HepG2 (cell line): ENCODE measurements around the gene VAMP5. TPM values are rescaled to one million over a fixed set of nuclear protein-coding genes. Genes with fewer than 3 reads are reported as not detected.

Experiments
- ATRX ChIP-seq: sonication (generic); formaldehyde crosslinking; IDR thresholded peaks from 2 replicates; pipeline ENCODE4 v1.4.0; 2020; ENCODE audit warnings: missing genetic modification reagents, borderline replicate concordance
- CREM ChIP-seq, 2 experiments: sonication (generic) in 1 of 2; formaldehyde crosslinking in 1 of 2; IDR thresholded peaks; 2 replicates each; pipeline versions ENCODE4 v1.4.0 to v1.6.1; 2016 to 2020; ENCODE audit warnings: antibody characterized with exemption in 1 of 2, mild to moderate bottlenecking in 1 of 2, missing genetic modification reagents in 1 of 2
- CSRNP1 ChIP-seq: sonication (generic); formaldehyde crosslinking; IDR thresholded peaks from 2 replicates; pipeline ENCODE4 v1.8.1; 2023; ENCODE audit warnings: mild to moderate bottlenecking, missing genetic modification reagents
- HNF1B ChIP-seq: sonication (generic); formaldehyde crosslinking; IDR thresholded peaks from 2 replicates; pipeline ENCODE4 v1.5.1; 2020; ENCODE audit warnings: mild to moderate bottlenecking, moderate library complexity, missing genetic modification reagents
- HOXA5 ChIP-seq: sonication (generic); formaldehyde crosslinking; IDR thresholded peaks from 2 replicates; pipeline ENCODE4 v1.4.0; 2020; ENCODE audit warnings: missing genetic modification reagents
- KDM4B ChIP-seq: sonication (generic); formaldehyde crosslinking; IDR thresholded peaks from 2 replicates; pipeline ENCODE4 v1.4.0; 2020; ENCODE audit warnings: missing genetic modification reagents
- NFRKB ChIP-seq: fragments of 450-650 bp; IDR thresholded peaks from 2 replicates; pipeline ENCODE4 v1.6.1; 2017
- ZMYM2 ChIP-seq: sonication (generic); formaldehyde crosslinking; IDR thresholded peaks from 2 replicates; pipeline ENCODE4 v1.8.0; 2022; ENCODE audit warnings: mild to moderate bottlenecking, missing genetic modification reagents
- ZNF367 ChIP-seq: sonication (generic); formaldehyde crosslinking; IDR thresholded peaks from 2 replicates; pipeline ENCODE4 v1.4.0; 2020; ENCODE audit warnings: missing genetic modification reagents, borderline replicate concordance
- ZSCAN12 ChIP-seq: sonication (generic); formaldehyde crosslinking; IDR thresholded peaks from 2 replicates; pipeline ENCODE4 v1.9.0; 2021; ENCODE audit warnings: mild to moderate bottlenecking, missing genetic modification reagents
- ZSCAN25 ChIP-seq: sonication (generic); formaldehyde crosslinking; IDR thresholded peaks from 2 replicates; pipeline ENCODE4 v1.8.0; 2022; ENCODE audit warnings: mild to moderate bottlenecking, missing genetic modification reagents
- polyA plus RNA-seq, 8 experiments: library from polyadenylated mRNA; depleted of rRNA in 3 of 8; stranded (reverse) in 7 of 8; unstranded in 1 of 8; fragments of >200 nt; fragmentation: Illumina TruSeq in 4 of 8; extraction: Trizol in 4 of 8; gene quantifications; 2 replicates each; pipeline versions ENCODE4 v1.2.1 to v1.2.3, GENCODE V29; 2011 to 2016; ENCODE audit warnings: low read depth in 4 of 8, missing spikeins in 1 of 8, mixed read lengths in 1 of 8; ENCODE audit not compliant: insufficient read depth in 1 of 8
- total RNA-seq, 5 experiments: library from RNA; depleted of rRNA; stranded (reverse); fragments of >200 nt; fragmentation: Illumina TruSeq; extraction: Trizol; gene quantifications; 2 replicates each; pipeline ENCODE4 v1.2.3, GENCODE V29; 2016; ENCODE audit warnings: low read depth in 1 of 5

Gene VAMP5
- total and polyA plus RNA-seq, 2 of the 13 experiments (the other 11 are each of a cell fraction or from before 2014, with no cell fraction given) = 7.2 to 56.7 TPM

GRCh38 chr2:85601771-85602475, 17.7 kb downstream of the VAMP5 start (continued):
- TF ChIP-seq KDM4B (0 out of 2 replicates have a peak, but pooled peaks have one; percentile 63), ZNF367 (CRISPR knock-in tag) (no peak), ATRX (CRISPR knock-in tag) (no peak), CSRNP1 (no peak), HNF1B (CRISPR knock-in tag) (0 out of 2 replicates have a peak, but pooled peaks have one; percentile 42), HOXA5 (CRISPR knock-in tag) (no peak), ZMYM2 (CRISPR knock-in tag) (no peak), NFRKB (no peak), ZSCAN25 (CRISPR knock-in tag) (peak; percentile 14; the same call in 1 of the 2 replicates), ZSCAN12 (CRISPR knock-in tag) (no peak), CREM (IDR thresholded peaks at IDR 0.05) (peak; percentile 34; the same call in 1 of the 2 replicates), CREM (CRISPR knock-in tag; IDR thresholded peaks at IDR 0.05) (no peak)
- TF ChIP-seq, all 625 proteins: peak for 157
